DMS53 treated with DMSO at 0.1 percent for 48 hours (cell line): ENCODE measurements around the gene DDI2.
A peak's percentile ranks its signal among the peaks of the same experiment; 100 is the strongest.

ENCODE experiments used
- DNase-seq: peaks from one replicate; lab custom pipeline; 2025; ENCODE audit not compliant: unreplicated experiment; lab: John Stamatoyannopoulos, UW

The DDI2 gene

DNA sequence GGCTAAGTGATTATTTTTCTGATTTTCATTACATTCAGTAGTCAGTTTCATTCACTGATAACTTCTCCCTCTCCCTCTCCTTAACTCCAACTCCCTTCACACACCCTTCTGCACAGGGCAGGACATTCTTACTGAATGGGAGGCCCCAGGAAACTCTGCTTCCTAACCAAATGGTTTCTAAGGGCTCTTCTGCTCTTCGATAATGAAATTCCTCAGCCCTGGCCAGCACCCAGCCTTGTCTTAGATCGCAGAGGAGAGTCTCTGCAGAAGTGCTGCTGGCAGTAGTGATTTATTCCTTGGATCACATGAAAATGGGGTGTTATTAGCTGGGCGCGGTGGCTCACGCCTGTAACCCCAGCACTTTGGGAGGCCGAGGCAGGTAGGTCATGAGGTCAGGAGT lies 83.2 kb downstream of the DDI2 start:
- no peak for DNase-seq

DNA sequence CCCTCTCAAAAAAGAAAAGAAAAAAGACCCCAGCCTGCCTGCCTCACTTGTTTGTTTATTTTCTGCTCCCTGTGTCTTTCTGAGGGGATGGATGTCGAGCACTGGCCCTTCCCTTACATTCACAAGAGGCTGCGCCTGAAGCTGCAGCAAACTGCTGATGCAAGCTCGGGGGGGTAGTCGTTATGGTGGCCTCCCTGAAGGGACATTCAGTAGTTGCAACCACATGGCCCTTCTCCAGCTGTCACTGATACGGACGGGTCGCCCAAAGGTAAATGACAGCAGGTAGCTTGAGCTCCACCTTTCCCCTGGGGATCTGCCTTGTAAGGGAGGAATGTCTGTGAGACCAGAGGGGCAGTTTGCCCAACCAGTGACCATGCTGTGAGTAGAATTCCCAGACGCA lies 84.5 kb downstream of the DDI2 start:
- no peak for DNase-seq

DNA sequence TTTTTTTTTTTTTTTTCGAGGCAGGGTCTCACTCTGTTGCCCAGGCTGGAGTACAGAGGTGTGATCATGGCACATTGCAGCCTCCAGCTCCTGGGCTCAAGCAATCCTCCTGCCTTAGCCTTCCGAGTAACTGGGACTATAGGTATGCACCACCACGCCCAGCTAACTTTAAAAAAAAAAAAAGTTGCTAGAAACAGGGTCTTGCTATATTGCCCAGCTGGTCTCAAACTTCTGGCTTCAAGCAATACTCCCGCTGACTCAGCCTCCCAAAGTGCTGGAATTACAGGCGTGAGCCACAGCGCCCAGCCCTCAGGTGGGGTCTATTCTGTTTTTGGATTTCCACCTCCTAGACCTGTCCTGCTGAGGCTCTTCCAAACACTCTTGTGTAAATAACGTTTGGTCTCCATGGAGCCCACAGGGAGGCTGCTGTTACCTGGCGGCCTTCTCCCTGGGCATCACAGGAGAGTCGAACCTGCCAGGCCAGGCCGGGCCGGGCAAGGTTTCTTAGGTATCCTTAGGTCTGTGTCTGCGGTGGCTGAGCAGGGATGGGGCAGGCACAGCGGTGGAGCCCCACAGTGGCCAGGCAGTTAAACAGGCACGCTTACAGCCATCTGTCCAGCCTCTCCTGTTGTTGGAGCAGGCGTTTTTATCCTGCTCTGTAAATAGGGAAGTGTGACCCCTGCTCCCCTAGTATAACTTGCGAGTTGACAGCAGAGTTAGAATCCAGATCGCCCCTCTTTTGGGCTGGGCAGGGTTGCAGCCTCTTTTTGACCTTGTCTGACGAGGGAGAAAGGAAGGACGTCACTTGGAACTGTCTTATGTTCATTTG lies 85.7 kb downstream of the DDI2 start:
- no peak for DNase-seq

DNA sequence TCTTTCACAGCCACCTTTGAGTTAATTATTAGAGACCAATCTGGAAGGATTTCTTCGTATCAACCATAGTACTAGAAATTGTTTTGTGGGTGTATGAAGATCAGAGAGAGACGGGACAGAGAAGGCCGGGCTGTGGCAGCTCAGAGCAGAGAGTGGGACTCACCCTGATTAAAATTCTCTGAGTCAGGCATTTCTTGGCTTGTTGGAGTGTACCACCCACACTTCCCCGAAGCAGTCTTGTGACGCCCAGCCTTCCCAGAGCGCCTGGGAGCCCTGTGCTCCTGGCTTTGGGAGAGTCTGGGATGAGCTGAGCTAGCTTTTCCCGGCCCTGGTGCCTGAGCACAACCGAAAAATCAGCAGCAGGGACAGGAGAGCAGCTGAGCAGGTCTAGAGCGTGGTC lies 86.3 kb downstream of the DDI2 start:
- no peak for DNase-seq

DNA sequence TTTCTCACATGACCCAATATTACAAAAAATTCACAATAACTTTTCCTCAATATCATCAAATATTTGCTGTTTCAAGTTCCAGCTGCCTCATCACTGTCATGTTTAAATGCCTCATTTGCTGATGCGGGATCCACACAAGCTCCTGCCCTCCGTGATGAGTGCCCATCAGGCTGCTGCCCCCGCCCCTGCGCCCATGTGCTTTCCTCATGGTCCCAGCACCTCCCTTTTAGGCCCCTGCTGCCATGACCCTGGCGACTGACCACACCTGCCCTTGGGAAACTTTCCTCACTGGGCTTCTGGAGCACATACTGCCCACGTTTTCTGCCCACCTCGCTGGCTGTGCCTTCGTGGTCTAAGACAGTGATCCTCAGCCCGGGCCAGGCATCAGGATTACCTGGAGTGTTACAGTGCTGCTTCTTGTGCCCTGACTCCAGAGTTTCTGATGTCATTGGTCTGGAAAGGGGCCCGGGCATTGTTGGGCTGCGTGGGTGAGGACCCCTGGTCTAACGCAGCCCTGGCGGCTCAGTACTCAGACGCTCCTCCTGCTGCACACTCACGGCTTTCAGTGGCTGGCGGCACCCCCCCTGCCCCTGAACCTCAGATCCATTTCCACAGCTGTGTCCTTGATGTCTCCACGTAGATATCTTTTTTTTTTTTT lies 87.4 kb downstream of the DDI2 start:
- DNase-seq, result no peak

DNA sequence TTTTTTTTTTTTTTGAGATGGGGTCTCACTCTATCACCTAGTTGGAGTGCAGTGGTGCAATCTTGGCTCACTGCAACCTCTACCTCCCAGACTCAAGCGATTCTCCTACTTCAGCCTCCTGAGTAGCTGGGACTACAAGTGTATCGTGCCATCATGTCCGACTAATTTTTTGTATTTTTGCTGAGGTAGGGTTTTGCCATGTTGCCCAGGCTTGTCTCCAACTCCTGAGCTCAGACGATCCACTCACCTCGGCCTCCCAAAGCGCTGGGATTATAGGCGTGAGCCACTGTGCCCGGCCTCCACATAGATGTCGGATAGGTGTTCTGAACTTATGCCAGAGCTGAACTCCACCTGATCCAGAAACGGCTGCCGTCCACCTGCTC lies 87.9 kb downstream of the DDI2 start:
- DNase-seq, result no peak

DNA sequence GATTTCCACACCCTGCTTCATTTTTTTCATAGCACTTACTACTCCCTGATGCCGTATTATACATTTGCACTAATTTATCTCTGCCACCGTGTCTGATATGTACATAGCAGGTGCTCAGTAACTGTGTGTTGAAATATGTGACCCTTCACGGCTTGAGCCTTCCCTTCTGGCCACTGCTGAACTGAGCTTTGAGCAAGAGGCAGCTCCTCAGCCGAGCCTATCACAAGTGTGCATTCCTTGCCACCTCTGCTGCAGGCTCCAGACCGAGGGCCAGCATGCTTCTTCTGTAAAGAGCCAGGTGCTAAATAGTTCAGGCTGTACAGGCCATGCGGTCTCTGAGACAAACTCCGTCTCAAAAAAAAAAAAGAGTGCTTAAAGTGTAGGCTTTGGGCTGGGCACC lies 89.5 kb downstream of the DDI2 start:
- no peak for DNase-seq

DNA sequence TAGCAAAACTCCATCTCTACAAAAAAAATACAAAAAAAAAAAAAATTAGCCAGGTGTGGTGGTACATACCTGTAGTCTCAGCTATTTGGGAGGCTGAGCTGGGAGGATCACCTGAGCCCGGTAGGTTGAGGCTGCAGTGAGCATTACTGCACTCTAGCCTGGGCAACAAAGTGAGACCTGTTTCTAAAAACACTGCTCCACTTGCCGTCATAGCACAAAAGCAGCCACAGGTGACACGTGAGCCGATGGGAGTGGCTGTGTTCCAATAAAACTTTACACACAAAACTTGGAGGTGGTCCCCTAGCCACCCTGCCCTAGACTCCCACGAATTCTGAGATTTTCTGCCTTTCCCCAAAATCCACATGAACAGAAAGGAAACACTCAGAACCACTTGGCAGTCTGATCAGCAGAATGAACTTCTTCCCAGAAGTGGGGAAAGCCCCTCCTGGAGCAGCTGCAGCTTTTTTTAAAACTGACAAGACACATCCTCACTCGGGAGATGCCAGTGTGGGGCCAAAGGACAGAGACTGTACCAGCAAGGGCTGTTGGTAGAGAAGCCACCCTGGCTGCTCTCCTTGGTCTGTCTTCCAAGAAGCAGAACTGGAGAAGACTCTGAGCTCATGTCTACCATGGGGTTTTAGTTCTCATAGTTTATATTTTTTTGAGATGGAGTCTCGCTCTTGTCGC lies 90.1 kb downstream of the DDI2 start:
- no peak for DNase-seq

DNA sequence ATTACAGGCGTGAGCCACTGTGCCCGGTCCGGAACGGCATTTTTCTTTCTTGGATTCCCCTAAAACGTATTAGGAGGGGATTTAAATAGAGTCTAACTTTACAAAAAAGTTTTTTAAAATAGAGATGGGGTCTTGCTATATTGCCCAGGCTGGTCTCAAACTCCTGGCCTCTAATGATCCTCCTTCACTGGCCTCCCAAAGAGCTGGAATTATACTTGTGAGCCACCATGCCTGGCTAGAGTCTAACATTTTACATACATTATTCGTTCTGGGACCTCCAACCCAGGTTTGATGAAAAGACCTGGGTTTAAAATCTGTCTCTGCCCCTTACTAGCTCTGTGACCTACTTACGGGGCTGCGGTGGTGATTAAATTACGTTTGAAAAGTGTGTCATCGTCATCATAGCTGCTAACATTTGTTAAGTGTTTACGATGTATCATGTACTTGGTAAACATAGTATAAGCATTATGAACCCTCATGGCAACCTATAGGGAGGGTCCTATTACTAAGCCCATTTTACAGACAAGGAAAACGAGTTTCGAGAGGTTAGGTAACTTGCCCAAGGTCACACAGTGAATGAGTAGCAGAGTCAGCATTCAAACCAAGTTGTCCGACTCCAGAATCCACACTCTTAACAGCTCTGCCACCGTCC lies 91.4 kb downstream of the DDI2 start:
- DNase-seq, result peak; percentile 8

DNA sequence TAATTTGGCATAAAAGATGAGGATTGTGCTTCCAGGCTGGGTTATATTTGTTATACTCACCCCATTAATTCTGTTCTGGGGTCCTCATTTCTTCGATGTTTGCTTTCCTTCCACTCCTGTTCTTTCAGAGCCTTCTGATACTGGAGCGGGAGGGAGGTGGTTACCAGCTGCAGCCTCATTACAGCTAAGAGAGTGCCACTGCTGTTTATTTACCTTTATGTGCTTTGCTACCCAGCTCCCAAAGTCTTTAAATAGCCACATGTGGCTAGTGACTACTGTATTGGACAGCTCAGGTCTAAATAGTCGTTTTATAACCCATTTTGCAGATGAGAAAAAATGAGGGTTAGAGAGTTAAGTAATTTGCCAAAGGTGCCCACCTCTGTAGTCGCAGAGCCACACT lies 92.0 kb downstream of the DDI2 start:
- DNase-seq, result no peak

DNA sequence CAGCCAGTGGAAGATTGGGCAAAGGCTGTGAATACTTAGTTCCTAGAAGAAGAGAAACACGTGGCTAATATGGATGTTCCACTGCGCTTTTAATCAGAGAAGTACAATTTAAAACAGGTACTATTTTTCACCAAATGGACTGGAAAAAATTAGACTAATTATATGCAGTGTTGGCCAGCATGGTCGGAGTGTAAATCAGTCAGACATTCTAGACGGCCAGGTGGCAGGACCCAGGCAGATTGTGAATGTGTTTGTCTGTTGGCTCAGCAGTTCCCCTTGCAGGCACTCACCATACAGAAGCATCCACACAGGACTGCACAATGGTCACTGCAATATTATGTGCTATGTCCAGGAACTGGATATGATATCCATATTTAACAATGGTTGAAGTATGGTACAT lies 94.9 kb downstream of the DDI2 start:
- no peak for DNase-seq

DNA sequence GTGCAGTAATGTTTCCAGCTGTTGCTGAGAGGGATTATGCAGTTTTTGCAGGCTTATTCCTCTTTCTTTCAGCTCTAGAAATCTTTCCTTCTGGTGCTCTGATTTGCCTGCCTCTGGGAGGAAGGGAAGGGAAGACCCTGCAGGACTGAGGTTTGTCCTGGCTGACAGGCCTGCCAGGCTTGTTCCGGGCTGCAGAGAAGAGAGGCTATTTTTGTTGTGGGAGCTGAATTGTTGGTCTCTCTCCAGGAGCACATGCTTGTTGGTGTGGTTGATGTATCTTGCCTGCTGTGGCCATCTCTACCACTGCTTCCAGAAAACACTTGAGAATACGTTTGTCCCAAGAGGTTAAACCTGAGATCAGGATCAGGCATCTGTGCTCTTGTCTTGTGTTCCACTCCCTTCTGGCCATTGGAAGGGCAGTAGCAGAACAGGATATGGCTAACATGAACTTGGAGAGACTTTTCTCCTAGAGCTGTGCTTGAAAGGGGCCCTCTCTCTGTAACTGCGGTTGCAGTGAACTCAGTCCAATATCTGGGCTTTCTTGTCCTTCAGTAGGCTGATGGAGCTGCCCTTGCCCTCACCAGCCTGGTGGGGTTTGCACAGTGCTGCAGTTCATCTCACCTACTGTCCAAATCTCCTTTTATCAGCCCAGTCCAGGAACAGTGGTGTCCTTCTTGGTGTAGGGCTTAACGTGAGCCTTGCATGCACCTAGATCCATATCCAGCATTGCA lies 97.3 kb downstream of the DDI2 start:
- DNase-seq, result no peak

DNA sequence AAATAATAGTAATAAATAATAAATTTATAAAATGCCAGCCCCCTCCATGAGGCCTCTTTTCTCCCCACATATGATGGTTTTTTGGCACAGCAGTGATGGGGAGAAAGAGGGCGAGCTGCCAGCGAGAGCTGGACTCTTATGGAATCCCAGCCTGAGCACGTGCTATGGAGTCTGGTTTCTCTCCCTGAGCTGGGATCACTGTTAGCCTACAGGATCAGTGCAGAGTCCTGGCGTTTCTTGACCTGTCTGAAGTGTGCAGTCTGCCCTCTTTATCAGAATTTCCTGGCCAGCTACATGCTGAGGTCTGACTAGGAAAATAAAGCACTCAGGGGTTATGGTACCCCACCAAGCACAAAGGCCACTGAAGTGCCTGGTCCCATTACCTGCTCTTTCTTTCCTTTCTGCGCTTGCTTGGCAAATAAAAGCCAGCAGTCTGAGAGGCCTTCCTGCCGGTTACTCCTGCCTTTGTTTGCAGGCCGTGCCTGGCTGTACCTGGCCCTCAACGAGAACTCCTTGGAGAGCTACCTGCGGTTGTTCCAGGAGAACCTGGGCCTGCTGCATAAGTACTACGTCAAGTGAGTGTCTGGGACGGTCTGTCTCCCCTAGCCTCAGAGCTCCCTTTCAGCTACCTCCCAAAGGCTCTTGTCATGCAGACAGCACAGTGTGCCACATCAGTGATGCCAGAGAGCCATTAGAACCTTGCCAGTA lies 100.3 kb downstream of the DDI2 start:
- no peak for DNase-seq

DNA sequence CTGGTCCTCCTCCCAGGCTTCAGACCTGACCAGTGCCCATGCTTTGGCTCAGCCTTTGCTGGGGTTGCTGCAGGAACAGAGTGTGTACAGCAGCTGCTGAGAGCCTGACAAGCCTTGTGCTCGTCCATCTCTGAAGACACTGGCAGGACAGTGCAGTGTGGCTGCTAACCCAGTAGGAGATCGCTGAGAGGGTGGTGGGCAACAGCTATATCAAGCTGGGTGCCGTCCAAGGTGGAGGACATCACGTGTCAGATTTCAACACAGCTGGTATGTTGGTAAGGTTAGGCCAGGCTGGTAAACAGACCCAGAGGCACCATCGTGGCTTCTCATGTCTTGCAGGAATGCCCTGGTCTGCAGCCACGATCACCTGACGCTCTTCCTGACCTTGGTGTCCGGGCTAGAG lies 100.9 kb downstream of the DDI2 start:
- no peak for DNase-seq
